ENCODE results near the gene LRRC4C.

GRCh38 chr11:40328890-40329614, 1130.4 kb downstream of the LRRC4C start:
- TF ChIP-seq POLR2A (IDR thresholded peaks at IDR 0.05), result no peak
- TF ChIP-seq CTCF (IDR thresholded peaks at IDR 0.05), result no peak

Data from Peyer's patch (tissue), 4 donors.